Measurements from ENCODE around the gene ECE1.
"Not testable (repeated sequence)": the region's sequence is repeated elsewhere in the genome, so short reads cannot be mapped to it uniquely, and the experiment has no call there.

The ECE1 gene

GRCh38 chr1:21233490-21233889, 56.8 kb downstream of the ECE1 start:
- no peak for TF ChIP-seq CTCF (conservative IDR thresholded peaks at IDR 0.05)
- no peak overlapping the region for H3K27ac ChIP-seq

- peak; percentile 80 for TF ChIP-seq CTCF (conservative IDR thresholded peaks at IDR 0.05)
These were observed 58.2 kb downstream of the ECE1 start for GRCh38 chr1:21232044-21232443.

GRCh38 chr1:21229246-21230000, 60.8 kb downstream of the ECE1 start:
- no peak overlapping the region for H3K27ac ChIP-seq
- TF ChIP-seq CTCF (conservative IDR thresholded peaks at IDR 0.05) = no peak

More at GRCh38 chr1:21232044-21232443, 58.2 kb downstream of the ECE1 start:
- no peak overlapping the region for H3K27ac ChIP-seq

- not testable (repeated sequence) for H3K27ac ChIP-seq
These were observed 62.0 kb downstream of the ECE1 start for GRCh38 chr1:21228224-21228623.

GRCh38 chr1:21225065-21225464, 65.2 kb downstream of the ECE1 start:
- no peak for TF ChIP-seq CTCF (conservative IDR thresholded peaks at IDR 0.05)
- no peak overlapping the region for H3K27ac ChIP-seq

- peak overlapping the region; percentile 33 for H3K27ac ChIP-seq
- no peak for TF ChIP-seq CTCF (conservative IDR thresholded peaks at IDR 0.05)
These were observed 69.4 kb downstream of the ECE1 start for GRCh38 chr1:21220815-21221214.

- no peak for TF ChIP-seq CTCF (conservative IDR thresholded peaks at IDR 0.05)
- no peak overlapping the region for H3K27ac ChIP-seq
These were observed 70.6 kb downstream of the ECE1 start for GRCh38 chr1:21219674-21220073.

GRCh38 chr1:21217812-21218596, 72.3 kb downstream of the ECE1 start:
- H3K27ac ChIP-seq = no peak overlapping the region
- TF ChIP-seq CTCF (conservative IDR thresholded peaks at IDR 0.05) = peak; percentile 32

Data from VCaP (cell line).